ENCODE results near the gene DNAL1. TPM values are rescaled to one million over a fixed set of nuclear protein-coding genes. Genes with fewer than 3 reads are reported as not detected.
A peak's percentile ranks its signal among the peaks of the same experiment; 100 is the strongest.

The DNAL1 gene
- total and polyA plus RNA-seq, 2 of the 4 experiments (the other 2 are of a cell fraction): 4.5 to 5.4 TPM

DNA sequence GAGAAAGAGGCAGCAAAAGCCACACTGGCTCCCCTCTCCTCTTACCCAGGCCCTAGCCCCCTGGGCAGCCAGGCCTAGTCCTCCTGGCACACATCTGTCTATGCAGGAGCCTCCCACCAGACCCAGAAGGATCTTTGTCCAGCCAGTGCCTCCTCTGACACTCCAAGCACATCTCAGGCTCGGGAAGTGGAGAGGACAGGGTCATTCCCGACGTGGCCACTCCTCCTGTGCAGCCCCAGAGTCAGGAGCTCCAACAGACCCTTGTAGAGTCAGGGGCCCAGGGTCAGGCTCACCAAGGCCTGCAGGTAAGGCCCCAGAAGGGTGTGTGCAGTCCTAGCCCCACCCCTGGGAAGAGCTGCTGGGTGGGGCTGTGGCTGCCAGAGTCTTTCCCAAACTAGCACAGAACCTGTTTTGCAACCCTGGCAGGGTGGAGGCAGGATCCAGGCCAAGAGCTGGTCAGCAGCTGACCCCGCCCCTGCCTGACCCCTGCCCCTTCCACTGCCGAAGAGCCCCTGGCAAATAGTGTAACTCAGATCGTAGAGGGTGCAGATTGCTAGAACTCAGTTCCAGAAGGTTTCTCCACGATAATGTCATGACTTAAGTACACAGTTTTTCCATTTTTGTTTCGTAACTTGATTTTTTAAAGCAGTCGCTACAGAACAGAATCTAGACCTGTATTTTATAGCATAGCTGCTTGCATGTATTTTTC lies 96.0 kb downstream of the DNAL1 start:
- H3K9me1 ChIP-seq (ENCODE audit: insufficient read depth, low read length): peaks cover 46% of the 10 kb centered on the region
- H2BK120ac ChIP-seq (ENCODE audit: low read depth, low read length): no peak overlapping the region
- no peaks in the 10 kb centered on the region for H3K9me3 ChIP-seq (ENCODE audit: control insufficient read depth, insufficient read depth, low read length)
- H3K4me1 ChIP-seq (ENCODE audit: control insufficient read depth, insufficient read depth, low read length): peaks cover 51% of the 10 kb centered on the region
- no peak overlapping the region for H3K18ac ChIP-seq (ENCODE audit: low read depth, low read length)
- 20% methylated on average over 2 of the region's 9 CpGs; no CpG with 5 or more reads in 1 of the 2 experiments for WGBS, 2 experiments (ENCODE audit: extremely low coverage in 2 of 2, insufficient read length in 1 of 2)
- H3K4me3 ChIP-seq (ENCODE audit: insufficient read depth, low read depth, low read length): no peak overlapping the region
- H3K9ac ChIP-seq (ENCODE audit: low read depth, low read length): no peak overlapping the region
- in situ Hi-C loops (cut with MboI; ENCODE audit: low sequenced_read_pairs) (no loop called here), intact Hi-C loops (cut with micrococcal nuclease) (no loop called here), dilution Hi-C loops (cut with HindIII; ENCODE audit: low sequenced_read_pairs, unreplicated experiment) (no loop called here)
- no peak for TF ChIP-seq CHD1 (IDR thresholded peaks at IDR 0.05; ENCODE audit: low read depth, low read length)
- TF ChIP-seq CEBPB (IDR thresholded peaks at IDR 0.05; ENCODE audit: low read depth, low read length): 0 out of 2 replicates have a peak, but pooled peaks have one; percentile 33
- H3K4ac ChIP-seq (ENCODE audit: low read depth, low read length): peak overlapping the region; percentile 95; the same call in 1 of the 2 replicates
- peak overlapping the region; percentile 9 to 50; a peak in 3 of 4 replicates for H4K8ac ChIP-seq (ENCODE audit: low read depth in 2 of 2, low read length in 2 of 2)
- H4K5ac ChIP-seq (ENCODE audit: low read depth, low read length): no peak overlapping the region
- H2BK15ac ChIP-seq (ENCODE audit: low read depth, low read length): no peak overlapping the region
- DNase-seq (no peak), ATAC-seq (ENCODE audit: low read depth) (peak; percentile 10)
- H3K79me1 ChIP-seq (ENCODE audit: low read depth in 1 of 2, low read length in 2 of 2): peaks cover 34 to 95% of the 10 kb centered on the region in 2 experiments
- peak overlapping the region; percentile 18 for H2AFZ ChIP-seq (replicated peaks; ENCODE audit: low read length, poor library complexity)
- no peak overlapping the region for H2BK20ac ChIP-seq (ENCODE audit: low read depth, low read length)
- no peak overlapping the region; the same call in 1 of the 2 replicates for H4K91ac ChIP-seq (ENCODE audit: insufficient read depth, low read depth, low read length)
- peaks cover 86% of the 10 kb centered on the region for H4K20me1 ChIP-seq (ENCODE audit: insufficient read depth, low read length)
- ChIA-PET CTCF (interaction anchor here (1.8 kb wide), 1 partner anchor 12 kb away, joined by 12 read pairs; no protein-coding TSS in a partner anchor), POLR2A (ENCODE audit: unreplicated experiment) (interaction anchor here (1.2 kb wide), 1 partner anchor 19 kb away, joined by 5 read pairs; a partner anchor contains a TSS)
- peak overlapping the region; percentile 30 for H2BK5ac ChIP-seq (ENCODE audit: low read depth, low read length, poor library complexity, severe bottlenecking)
- H2AK5ac ChIP-seq (ENCODE audit: low read depth, low read length): peak overlapping the region; percentile 35; the same call in 1 of the 2 replicates
- 0 out of 2 replicates have a peak overlapping the region, but pooled peaks have one; percentile 18 for H3K14ac ChIP-seq (replicated peaks; ENCODE audit: low read depth, low read length)
- peaks cover 26% of the 10 kb centered on the region for H3K36me3 ChIP-seq (ENCODE audit: control insufficient read depth, insufficient read depth, low read length)
- H2AK9ac ChIP-seq (replicated peaks; ENCODE audit: low read depth, low read length, poor library complexity): peak overlapping the region; percentile 35
- no peaks in the 10 kb centered on the region for H3K27me3 ChIP-seq (ENCODE audit: control insufficient read depth, insufficient read depth, low read length)
- H3K4me2 ChIP-seq (ENCODE audit: low read depth, low read length): peak overlapping the region; percentile 93
- peak overlapping the region; percentile 39; the same call in 1 of the 2 replicates for H3K23ac ChIP-seq (ENCODE audit: low read depth, low read length)
- H3K27ac ChIP-seq (ENCODE audit: insufficient read depth, low read length): peak overlapping the region; percentile 50; the same call in 1 of the 2 replicates
- no peak overlapping the region for H3K56ac ChIP-seq (ENCODE audit: extremely low read depth, insufficient read depth, low read length)
- no TSS peak for BruUV-seq (replicated peaks)

Data from IMR-90 (cell line).